OCI-LY7 (cell line): ENCODE data around the gene MUSK.

ENCODE experiments used
- CTCF ChIP-seq: fragments of 200-600 bp; sonication (generic); conservative IDR thresholded peaks from 2 replicates; pipeline ENCODE4 v1.5.1; 2014; ENCODE audit warnings: mild to moderate bottlenecking, antibody characterized with exemption, low read length, moderate library complexity, mixed read lengths
- EZH2phosphoT487 ChIP-seq: fragments of 200-600 bp; sonication (generic); IDR thresholded peaks from 2 replicates; pipeline ENCODE4 v1.6.1; 2018; ENCODE audit warnings: low read depth, borderline replicate concordance, mild to moderate bottlenecking, mixed run types, antibody characterized with exemption, low read length, moderate library complexity, mixed read lengths

- TF ChIP-seq CTCF (no peak), EZH2phosphoT487 (no peak)
Measured at GRCh38 chr9:110768886-110769285, 100.3 kb downstream of the MUSK start.
